ENCODE results near the gene ADCYAP1R1.

ADCYAP1R1 gene

DNA sequence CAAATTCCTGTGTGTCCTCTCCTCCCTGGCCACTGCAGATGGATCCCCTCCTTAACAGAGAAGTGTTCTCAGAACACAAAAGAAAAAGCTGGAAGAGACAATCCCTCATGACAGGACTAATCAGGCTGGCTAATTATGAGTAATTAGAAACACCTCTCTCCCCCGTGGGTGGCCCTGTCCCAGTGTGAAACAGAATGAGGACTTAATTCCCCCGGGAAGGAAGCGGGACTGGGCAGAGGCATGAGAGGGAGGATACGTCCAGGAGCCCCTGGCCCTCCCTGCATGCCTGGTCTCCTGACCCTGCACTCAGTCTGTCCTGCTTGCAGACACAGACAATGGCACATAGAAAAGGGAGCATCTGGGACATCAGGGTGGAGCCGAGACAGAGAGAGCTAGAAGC is 7.6 kb upstream of the ADCYAP1R1 start:
- no peak for DNase-seq

- no peak for DNase-seq
Measured at GRCh38 chr7:31046723-31047122, 5.4 kb upstream of the ADCYAP1R1 start.

- DNase-seq: no peak
Measured at GRCh38 chr7:31047313-31048146, 4.6 kb upstream of the ADCYAP1R1 start.

GRCh38 chr7:31049005-31049765 is 2.9 kb upstream of the ADCYAP1R1 start:
- no peak for DNase-seq

DNA sequence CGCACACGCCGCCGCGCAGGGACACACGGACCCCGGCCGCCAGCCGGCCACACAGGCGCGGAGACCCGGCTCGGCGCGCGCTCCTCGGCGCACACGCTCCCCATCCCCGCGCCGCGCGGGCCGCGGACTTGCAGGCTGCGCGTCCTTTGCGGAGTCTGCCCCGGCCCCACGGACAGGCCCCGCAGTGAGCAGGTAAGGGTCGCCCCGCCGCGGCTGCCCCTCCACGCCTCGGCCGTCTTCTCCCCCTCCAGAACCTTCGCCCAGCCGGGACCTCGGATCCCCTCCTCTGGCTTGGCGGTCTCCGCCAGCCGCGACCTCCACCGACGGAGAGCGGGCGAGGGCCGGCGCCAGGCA is 356 bp downstream of the ADCYAP1R1 start:
- no peak for DNase-seq

GRCh38 chr7:31052841-31053601 is 913 bp downstream of the ADCYAP1R1 start:
- DNase-seq: no peak

DNA sequence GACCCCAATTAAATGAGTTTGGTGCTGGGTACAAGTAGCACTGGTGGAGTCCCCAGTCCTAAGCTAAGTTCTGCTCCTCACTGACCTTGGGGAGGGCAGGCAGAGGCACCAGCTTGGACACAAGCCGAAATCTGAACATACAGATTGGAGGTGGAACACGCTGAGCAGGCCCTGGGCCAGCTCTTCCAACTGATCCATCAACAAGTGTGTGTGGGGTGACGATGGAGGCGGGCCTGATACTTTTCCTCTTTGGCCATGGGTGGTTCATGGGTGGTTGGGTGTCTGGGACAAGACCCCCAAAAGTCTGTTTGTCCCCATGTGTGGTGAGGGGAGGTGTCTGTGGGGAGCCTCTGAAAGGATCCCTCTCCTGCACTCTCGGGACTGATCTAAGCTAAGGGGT is 1.9 kb downstream of the ADCYAP1R1 start:
- DNase-seq: no peak

DNA sequence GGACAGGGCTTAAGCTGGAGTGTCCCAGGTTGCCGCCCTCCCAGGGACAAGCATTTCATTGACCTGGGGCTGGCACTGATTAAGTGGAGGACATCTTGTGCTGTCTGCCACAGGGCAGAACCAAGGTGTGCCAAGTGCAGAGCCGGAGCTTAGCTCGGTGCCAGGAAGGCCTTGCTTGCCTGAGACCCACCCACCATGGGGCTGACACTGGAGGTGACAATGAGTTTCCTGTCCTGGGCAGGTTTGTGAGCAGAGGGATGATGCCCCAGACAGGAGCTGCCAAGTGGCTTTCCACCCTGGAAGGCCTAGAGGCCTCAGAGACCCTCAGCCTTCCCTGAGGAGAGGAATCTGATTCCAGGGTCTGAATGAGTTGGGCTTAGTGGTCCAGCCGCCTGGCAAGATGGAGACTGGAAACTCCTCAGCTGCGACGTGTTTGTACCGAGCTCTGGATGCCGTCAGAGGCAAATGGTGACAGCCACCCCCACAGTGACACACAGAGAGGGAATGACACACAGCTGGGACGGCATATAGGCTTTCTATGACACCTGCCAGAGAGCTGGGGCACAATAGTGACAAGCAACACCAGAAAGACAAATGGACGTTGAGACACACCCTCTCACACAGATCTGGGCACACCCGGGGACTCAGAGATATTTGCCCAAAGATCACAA is 2.6 kb downstream of the ADCYAP1R1 start:
- no peak for DNase-seq

DNA sequence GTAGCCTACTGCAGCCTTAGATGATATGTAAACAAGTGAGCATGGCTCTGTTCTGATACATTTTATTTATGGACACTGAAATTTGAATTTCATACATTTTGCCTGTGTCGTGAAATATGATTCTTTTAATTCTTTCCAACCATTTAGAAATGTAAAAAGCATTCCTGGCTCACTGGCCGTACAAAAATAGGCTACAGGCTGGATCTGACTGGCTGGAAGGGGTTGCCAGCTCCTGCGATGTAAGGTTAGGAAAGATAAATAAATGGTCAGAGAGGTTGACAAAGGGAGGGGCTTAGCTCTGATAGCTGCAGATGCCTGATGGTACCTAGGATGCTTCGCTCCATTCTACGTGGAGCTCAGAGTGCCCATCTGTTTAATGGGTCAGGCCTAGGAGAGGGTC is 3.4 kb downstream of the ADCYAP1R1 start:
- no peak for DNase-seq

DNA sequence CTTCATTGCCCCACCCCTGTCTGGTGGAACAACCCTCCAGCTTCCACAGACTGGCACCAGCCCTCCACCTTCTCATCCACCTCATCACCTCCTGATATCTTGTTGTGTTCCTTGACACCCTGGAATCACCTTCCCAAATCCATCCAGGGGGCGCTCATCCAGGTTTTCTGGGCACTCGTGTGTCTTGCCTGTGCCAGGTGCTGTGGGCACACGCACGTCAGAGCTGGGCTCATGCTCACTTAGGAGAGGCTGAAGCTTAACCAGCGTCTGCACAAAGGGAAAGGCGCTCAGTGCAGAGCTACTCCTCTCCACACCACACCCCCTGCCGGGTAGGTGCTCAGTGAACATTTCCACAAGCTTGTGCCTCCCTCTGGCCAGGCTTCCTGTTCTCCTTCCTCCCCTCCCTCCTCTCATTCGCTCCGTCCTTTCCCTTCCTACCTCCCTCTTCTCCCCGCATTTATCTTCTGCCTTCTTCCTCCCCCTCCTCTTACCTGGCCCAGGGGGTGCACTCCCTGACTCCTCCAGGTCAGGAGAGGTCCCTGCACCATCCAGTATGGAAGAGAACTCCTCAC is 4.8 kb downstream of the ADCYAP1R1 start:
- no peak for DNase-seq

DNA sequence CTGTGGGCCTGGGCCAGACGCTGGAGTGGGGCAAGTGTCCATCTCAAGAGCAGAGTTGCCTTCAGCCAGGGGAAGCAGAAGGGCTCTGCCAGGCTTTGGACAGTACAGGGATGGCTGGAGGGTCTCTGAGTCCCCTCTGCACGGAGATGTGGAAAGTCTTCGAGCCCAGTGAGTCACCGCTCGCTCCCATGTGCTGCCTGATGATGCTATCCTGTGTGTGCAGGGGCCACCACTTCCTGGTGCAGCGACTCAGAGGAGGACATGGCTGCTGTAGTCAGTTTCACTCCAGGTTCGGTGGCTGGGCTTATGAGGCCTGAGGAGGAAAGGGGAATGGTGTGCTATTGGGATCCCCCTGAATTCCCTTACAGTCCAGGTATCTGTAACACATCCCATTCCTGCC is 6.0 kb downstream of the ADCYAP1R1 start:
- no peak for DNase-seq

DNA sequence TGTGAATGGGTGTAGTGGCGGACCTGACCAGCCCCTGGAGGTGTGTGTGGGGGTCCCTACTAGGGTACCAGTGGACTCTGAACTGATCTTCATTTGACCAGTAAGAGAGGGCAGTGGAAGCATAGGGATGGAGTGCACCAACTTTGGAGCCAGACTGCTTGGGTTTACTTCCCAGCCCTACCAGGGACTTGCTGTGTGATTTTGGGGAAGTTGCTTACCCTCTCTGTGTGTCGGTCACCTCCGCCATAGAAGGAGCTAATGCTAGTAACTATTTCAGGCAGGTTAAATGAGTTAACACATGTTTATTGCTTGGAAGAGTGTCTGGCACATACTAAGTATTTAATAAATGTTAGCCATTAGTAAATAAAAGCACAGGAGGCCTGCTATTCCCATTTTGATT is 6.6 kb downstream of the ADCYAP1R1 start:
- DNase-seq: no peak

GRCh38 chr7:31059551-31059950 is 7.4 kb downstream of the ADCYAP1R1 start:
- DNase-seq: no peak

DNA sequence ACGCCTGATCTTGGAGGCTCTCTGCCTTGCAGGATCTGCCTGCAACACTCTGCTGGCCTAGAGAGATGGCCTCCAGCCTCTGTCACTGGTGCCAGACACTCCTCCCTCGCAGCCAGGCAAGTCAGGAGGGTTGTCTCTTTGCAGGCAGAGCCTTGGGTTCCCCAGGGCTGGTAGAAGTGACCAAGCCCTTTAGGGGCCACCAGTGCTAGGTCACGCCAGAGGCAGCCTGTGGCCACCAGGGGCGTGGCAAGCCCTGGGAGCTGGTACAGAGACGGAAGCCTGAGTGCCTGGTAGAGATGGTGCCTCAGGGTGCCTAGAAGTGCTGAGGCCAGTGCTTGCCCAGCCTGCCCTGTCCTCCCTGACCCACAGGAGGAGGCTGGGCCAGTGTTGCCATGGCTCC is 9.1 kb downstream of the ADCYAP1R1 start:
- no peak for DNase-seq

DNA sequence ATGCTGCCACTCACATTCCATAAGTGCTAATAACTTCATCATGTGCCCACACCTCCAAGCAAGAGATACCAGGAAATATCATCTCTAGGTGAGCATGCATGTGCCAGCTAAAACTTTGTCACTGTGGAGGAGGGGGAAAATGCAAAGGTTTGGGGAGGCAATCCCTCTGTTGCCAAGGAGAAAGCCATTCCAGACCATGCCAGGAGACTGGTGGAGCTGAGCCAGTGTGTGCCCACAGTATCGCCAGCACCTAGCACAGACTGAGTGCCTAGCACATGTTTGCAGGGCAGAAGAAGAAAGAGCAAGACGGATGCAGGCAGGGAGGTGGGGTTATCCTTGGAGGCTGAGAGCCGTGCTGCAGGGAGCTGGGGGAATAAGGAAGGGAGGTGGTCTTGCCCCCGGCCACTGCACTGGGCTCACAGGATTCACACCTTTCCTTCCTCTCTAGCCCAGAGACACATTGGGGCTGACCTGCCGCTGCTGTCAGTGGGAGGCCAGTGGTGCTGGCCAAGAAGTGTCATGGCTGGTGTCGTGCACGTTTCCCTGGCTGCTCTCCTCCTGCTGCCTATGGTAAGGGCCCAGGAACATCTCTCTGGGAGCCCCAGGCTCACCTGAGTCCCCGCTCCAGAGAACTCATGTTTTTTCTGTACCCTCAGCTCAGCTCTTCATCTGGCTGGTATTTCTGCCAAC is 10.8 kb downstream of the ADCYAP1R1 start:
- no peak for DNase-seq

DNA sequence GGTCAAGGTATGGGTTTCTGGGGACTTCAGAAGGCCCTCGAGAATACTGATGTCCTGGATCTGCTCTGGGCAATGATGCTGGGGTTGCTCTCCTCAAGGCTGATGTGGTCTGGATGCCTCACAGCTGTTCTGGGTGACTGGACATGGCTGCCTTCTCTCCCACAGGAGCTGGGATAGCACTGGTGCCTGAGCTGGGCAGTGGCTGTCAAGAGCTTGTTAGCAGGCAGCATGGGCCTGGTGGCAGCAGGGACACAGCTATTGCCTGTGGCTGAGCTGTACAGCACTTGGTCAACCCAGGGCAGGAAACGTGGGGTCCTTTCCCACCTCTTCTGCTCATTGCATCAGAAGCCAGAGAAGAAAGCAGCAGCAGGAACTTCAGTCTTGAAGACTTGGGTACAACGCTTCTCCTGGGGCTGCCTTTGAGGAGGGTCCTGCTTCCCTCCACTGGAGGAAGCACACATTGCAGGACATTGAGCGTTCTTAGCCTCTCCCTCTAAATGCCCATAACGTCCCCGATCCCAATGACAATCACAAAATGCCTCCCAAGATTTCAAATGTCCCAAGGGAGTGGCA is 13.0 kb downstream of the ADCYAP1R1 start:
- no peak for DNase-seq

DNA sequence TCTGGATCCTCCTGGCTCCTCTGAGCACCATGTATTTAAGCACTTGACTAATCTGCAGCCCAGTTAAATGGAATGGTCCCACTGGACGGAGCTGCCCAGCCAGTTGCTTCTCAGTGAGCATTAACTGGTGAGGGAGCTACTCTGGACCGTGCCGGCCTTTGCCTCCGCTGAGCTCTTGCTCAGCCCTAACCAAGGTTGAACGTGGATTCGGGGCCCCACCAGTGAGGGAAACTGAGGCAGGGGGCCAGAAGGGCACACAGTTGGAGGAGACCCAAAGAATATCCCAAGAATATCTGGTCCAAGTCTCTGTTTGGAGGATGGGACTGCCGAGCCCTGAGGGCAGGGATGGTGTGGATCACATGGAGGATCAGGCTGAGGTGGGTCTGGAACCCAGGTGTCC is 13.7 kb downstream of the ADCYAP1R1 start:
- DNase-seq: no peak

- no peak for DNase-seq
Measured at GRCh38 chr7:31066516-31067130, 14.5 kb downstream of the ADCYAP1R1 start.

DNA sequence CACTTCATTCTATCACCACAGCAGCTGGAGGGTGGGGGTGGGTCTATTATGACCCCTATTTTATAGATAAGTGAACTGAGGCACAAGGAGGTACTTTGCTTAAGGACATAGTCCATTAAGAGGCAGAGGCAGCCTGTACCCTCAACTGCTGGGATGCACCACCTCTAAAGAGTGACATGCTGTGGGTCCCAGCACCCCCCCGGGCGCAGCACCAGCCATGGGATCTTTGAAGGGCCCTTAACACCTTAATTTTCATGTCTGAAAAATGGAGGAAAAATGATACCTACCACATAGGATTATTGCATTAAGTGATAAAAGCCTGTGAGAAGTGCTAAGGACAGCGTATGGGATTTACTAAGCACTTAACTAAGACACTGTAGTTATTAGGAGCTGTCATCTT is 15.4 kb downstream of the ADCYAP1R1 start:
- no peak for DNase-seq

- DNase-seq: no peak
Measured at GRCh38 chr7:31068006-31068675, 16.0 kb downstream of the ADCYAP1R1 start.

Measured in activated CD4-positive, alpha-beta T cell treated with anti-CD3 and anti-CD28 coated beads, Interleukin-2, amount 50 U/mL, for 16 hours (primary cell).